Dermis lymphatic vessel endothelial cell (primary cell): ENCODE measurements around the gene PLCL1. TPM values are rescaled to one million over a fixed set of nuclear protein-coding genes. Genes with fewer than 3 reads are reported as not detected.

Source experiments
- total RNA-seq: library from RNA; depleted of rRNA; stranded (reverse); fragments of >200 nt; gene quantifications from 2 replicates; pipeline ENCODE4 v1.2.1, GENCODE V29; 2014

PLCL1 gene
- 0.11 and 0.69 TPM in 2 replicates for total RNA-seq

GRCh38 chr2:197804049-197804757 lies at the start of gene PLCL1:
Gene PLCL1 (plus strand): TSS chr2:197804593.

GRCh38 chr2:197784956-197785941 lies 19.1 kb upstream of the PLCL1 start, which contains the start of gene BOLL:
Gene BOLL (minus strand): TSS chr2:197785319. CDS start chr2:197781850, 3,469 bp downstream.

Other genes with a start within 250 kb of the PLCL1 start
- 7.3 and 14.0 TPM in 2 replicates for gene RFTN2, start 129.0 kb upstream of the PLCL1 start, total RNA-seq
- 4.1 and 6.3 TPM in 2 replicates for gene MARS2, start 99.2 kb upstream of the PLCL1 start, total RNA-seq
- gene BOLL, start 19.3 kb upstream of the PLCL1 start, total RNA-seq: not detected in 2 replicates